GM23248 (cell line): ENCODE measurements around the gene IGSF3.

Experiments used
- EZH2 ChIP-seq: fragments of 200-600 bp; sonication (generic); IDR thresholded peaks from 2 replicates; pipeline ENCODE4 v1.6.1; 2018; ENCODE audit warnings: antibody characterized with exemption, mild to moderate bottlenecking; ENCODE audit not compliant: insufficient read depth, poor library complexity, severe bottlenecking
- EZH2phosphoT487 ChIP-seq: fragments of 200-600 bp; sonication (generic); IDR thresholded peaks from 2 replicates; pipeline ENCODE4 v1.6.1; 2018; ENCODE audit warnings: antibody characterized with exemption, moderate library complexity, mild to moderate bottlenecking, low read depth; ENCODE audit not compliant: insufficient read depth

DNA sequence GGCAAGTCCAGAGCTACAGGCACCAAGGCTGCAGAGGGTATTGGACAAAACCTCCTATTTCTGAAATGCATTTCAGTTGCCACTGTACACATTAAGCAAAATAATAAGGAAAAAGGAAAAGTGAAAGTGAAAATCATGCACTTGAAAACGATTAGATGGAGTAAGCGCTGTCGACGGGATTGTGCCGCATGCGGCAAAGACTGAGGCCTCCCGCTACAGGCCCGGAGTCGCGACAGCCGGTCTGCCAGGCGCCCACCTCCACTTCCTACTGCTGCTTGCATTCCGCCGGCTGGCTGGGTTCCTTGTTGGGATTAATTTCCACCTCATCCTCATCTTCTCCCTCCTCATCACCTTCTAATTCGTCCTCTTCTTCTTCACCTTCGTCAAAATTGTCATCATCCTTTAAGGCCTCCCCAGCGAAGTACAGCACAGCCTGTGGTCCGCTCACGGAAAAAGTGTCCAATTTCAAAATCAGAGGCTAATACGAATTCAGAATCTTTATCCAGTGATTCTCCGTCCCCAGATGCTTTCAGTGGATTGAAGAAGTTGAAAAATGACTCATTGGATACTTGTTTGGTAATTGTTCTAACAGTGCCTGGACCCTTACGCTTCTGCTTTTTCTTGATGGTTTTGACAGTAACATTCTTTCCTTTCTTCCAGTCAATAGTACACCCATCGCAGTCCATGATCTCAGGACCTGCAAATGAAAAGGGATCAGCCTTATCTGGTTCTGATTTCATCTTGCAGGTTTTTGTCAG is 134.7 kb downstream of the IGSF3 start:
- TF ChIP-seq EZH2 (no peak), EZH2phosphoT487 (no peak)
